Neural cell (in vitro differentiated cells): ENCODE data around the gene MAPRE3. TPM values are rescaled to one million over a fixed set of nuclear protein-coding genes. Genes with fewer than 3 reads are reported as not detected.

Experiments used
- H2AFZ ChIP-seq: fragments of 200-600, 300-800 bp; sonication (generic), shearing (Covaris generic); 2 replicates; pipeline ENCODE4 v1.6.0; 2014; ENCODE audit warnings: low read depth, mild to moderate bottlenecking, antibody characterized with exemption, low read length, moderate library complexity
- H3F3A ChIP-seq: fragments of 200-600 bp; shearing (Covaris generic); 2 replicates; pipeline ENCODE4 v1.6.1; 2016; ENCODE audit warnings: mild to moderate bottlenecking, moderate library complexity, mixed read lengths, antibody characterized with exemption, low read length; ENCODE audit not compliant: insufficient read depth, poor library complexity, severe bottlenecking
- H3K27ac ChIP-seq: fragments of 200-600, 300-800 bp; sonication (generic), shearing (Covaris generic); 2 replicates; pipeline ENCODE4 v1.5.1; 2014; ENCODE audit warnings: mild to moderate bottlenecking, low read length, moderate library complexity
- H3K27me3 ChIP-seq: fragments of 300-800, 200-600 bp; sonication (generic), shearing (Covaris generic); 2 replicates; pipeline ENCODE4 v1.6.0; 2014; ENCODE audit warnings: mild to moderate bottlenecking, low read depth, low read length, moderate library complexity; ENCODE audit not compliant: insufficient read depth
- H3K36me3 ChIP-seq: fragments of 300-800, 200-600 bp; sonication (generic), shearing (Covaris generic); 2 replicates; pipeline ENCODE4 v1.5.1; 2014; ENCODE audit warnings: mild to moderate bottlenecking, antibody characterized with exemption, low read length, moderate library complexity; ENCODE audit not compliant: insufficient read depth
- H3K4me2 ChIP-seq: fragments of 300-800, 200-600 bp; sonication (generic), shearing (Covaris generic); 2 replicates; pipeline ENCODE4 v1.6.0; 2014; ENCODE audit warnings: mild to moderate bottlenecking, low read length
- H3K4me3 ChIP-seq: fragments of 300-800, 200-600 bp; sonication (generic), shearing (Covaris generic); 2 replicates; pipeline ENCODE4 v1.5.1; 2014; ENCODE audit warnings: mild to moderate bottlenecking, low read length, moderate library complexity
- H3K79me2 ChIP-seq: fragments of 200-600 bp; shearing (Covaris generic); replicated peaks from 2 replicates; pipeline ENCODE4 v1.6.0; 2014; ENCODE audit warnings: mild to moderate bottlenecking, low read length, moderate library complexity; ENCODE audit not compliant: insufficient read depth
- H3K9ac ChIP-seq: fragments of 300-800, 200-600 bp; sonication (generic), shearing (Covaris generic); 2 replicates; pipeline ENCODE4 v1.6.1; 2016; ENCODE audit warnings: mild to moderate bottlenecking, low read length, mixed read lengths
- H3K9me2 ChIP-seq: fragments of 200-600 bp; shearing (Covaris generic); 2 replicates; pipeline ENCODE4 v1.6.1; 2016; ENCODE audit warnings: mild to moderate bottlenecking, low read length, mixed read lengths; ENCODE audit not compliant: insufficient read depth
- H3K9me3 ChIP-seq: fragments of 200-600, 300-800 bp; sonication (generic), shearing (Covaris generic); 2 replicates; pipeline ENCODE4 v1.6.1; 2016; ENCODE audit warnings: mild to moderate bottlenecking, mixed run types, low read length, moderate library complexity, mixed read lengths
- H4K20me1 ChIP-seq: fragments of 200-600 bp; shearing (Covaris generic); 2 replicates; pipeline ENCODE4 v1.6.1; 2016; ENCODE audit warnings: mild to moderate bottlenecking, mixed run types; ENCODE audit not compliant: insufficient read depth
- CTCF ChIP-seq: fragments of 450-650 bp; IDR thresholded peaks from 2 replicates; pipeline ENCODE4 v1.5.1; 2014; ENCODE audit warnings: antibody characterized with exemption, mild to moderate bottlenecking, moderate library complexity; ENCODE audit not compliant: poor library complexity, severe bottlenecking
- EP300 ChIP-seq: fragments of 450-650 bp; conservative IDR thresholded peaks from 2 replicates; pipeline ENCODE4 v1.6.1; 2014; ENCODE audit warnings: antibody characterized with exemption, mild to moderate bottlenecking, moderate library complexity; ENCODE audit not compliant: poor library complexity, severe bottlenecking
- EZH2 ChIP-seq: fragments of 200-600, 300-800 bp; shearing (Covaris generic), sonication (generic); IDR thresholded peaks from 2 replicates; pipeline ENCODE4 v1.6.1; 2014; ENCODE audit warnings: antibody characterized with exemption, low read length, borderline replicate concordance, mild to moderate bottlenecking; ENCODE audit not compliant: insufficient read depth, poor library complexity, severe bottlenecking
- MXI1 ChIP-seq: fragments of 450-650 bp; conservative IDR thresholded peaks from 2 replicates; pipeline ENCODE4 v1.6.1; 2014; ENCODE audit warnings: antibody characterized with exemption, mild to moderate bottlenecking; ENCODE audit not compliant: poor library complexity, severe bottlenecking
- POLR2AphosphoS5 ChIP-seq: IDR thresholded peaks from 2 replicates; pipeline ENCODE4 v1.6.1; 2012
- RAD21 ChIP-seq: fragments of 450-650 bp; conservative IDR thresholded peaks from 2 replicates; pipeline ENCODE4 v1.6.1; 2014; ENCODE audit warnings: antibody characterized with exemption, mild to moderate bottlenecking, moderate library complexity
- REST ChIP-seq: IDR thresholded peaks from 2 replicates; pipeline ENCODE4 v1.6.1; 2012; ENCODE audit warnings: borderline replicate concordance
- SMC3 ChIP-seq: fragments of 450-650 bp; conservative IDR thresholded peaks from 2 replicates; pipeline ENCODE4 v1.6.1; 2014; ENCODE audit warnings: antibody characterized with exemption, mild to moderate bottlenecking, moderate library complexity; ENCODE audit not compliant: poor library complexity
- TAF1 ChIP-seq: IDR thresholded peaks from 2 replicates; pipeline ENCODE4 v1.6.1; 2012; ENCODE audit warnings: low read depth
- polyA plus RNA-seq: library from polyadenylated mRNA; depleted of rRNA; stranded (reverse); fragments of >200 nt; gene quantifications from 2 replicates; pipeline ENCODE4 v1.2.3, GENCODE V29; 2014

Gene MAPRE3
- polyA plus RNA-seq, 1 donor from 2014 or later, result 69.2 TPM

- TF ChIP-seq TAF1 (no peak), RAD21 (no peak)
- Histone ChIP-seq H3K9ac (no peak overlapping the region), H3K4me2 (no peak overlapping the region), H3K79me2 (peaks cover 22% of the 10 kb centered on the region), H3K27ac (no peak overlapping the region), H3K9me2 (no peaks in the 10 kb centered on the region), H2AFZ (no peak overlapping the region), H3F3A (no peaks in the 10 kb centered on the region), H4K20me1 (no peaks in the 10 kb centered on the region), H3K27me3 (no peaks in the 10 kb centered on the region), H3K9me3 (no peaks in the 10 kb centered on the region), H3K36me3 (peaks cover 7% of the 10 kb centered on the region), H3K4me3 (no peak overlapping the region)
These were observed 15.4 kb downstream of the MAPRE3 start for GRCh38 chr2:26985807-26986206.

GRCh38 chr2:26986576-26986975 is 16.1 kb downstream of the MAPRE3 start:
- Histone ChIP-seq H3F3A (no peaks in the 10 kb centered on the region), H3K27me3 (no peaks in the 10 kb centered on the region), H3K27ac (no peak overlapping the region), H3K9me3 (no peaks in the 10 kb centered on the region), H2AFZ (no peak overlapping the region), H3K9ac (no peak overlapping the region), H3K79me2 (peaks cover 17% of the 10 kb centered on the region), H3K4me2 (no peak overlapping the region), H3K4me3 (no peak overlapping the region), H4K20me1 (no peaks in the 10 kb centered on the region), H3K36me3 (peaks cover 10% of the 10 kb centered on the region), H3K9me2 (no peaks in the 10 kb centered on the region)
- TF ChIP-seq SMC3 (no peak), EP300 (no peak), REST (no peak), TAF1 (no peak), EZH2 (no peak), RAD21 (no peak), POLR2AphosphoS5 (no peak), CTCF (no peak), MXI1 (no peak)
